GM19043 (cell line): ENCODE results near the gene BHMT2.

Source experiments
- ATAC-seq: cut with Tn5 transposase; IDR thresholded peaks from one replicate; pipeline ENCODE4 v1.9.1; 2021; ENCODE audit warnings: low read depth; ENCODE audit not compliant: unreplicated experiment

The BHMT2 gene

GRCh38 chr5:79111960-79112702 is 42.6 kb downstream of the BHMT2 start:
- ATAC-seq = no peak

DNA sequence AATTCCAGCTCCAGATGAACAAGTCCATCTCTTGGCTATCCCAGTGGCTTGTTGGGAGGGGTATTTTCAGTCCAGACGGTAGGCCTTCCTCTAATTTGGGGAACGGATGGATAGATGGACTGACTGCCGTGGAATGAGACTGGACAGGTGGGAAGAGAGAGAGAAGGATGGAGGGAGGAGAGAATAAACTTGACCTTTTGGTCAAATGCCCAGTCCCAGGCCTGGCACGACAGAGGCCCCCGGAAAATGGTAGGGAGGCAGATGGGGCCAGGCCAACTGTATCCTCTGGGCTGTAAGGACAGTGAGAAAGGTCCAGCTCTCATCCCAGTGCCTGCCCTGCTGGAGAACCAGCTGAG is 43.1 kb downstream of the BHMT2 start:
- no peak for ATAC-seq

- ATAC-seq = no peak
Observed at GRCh38 chr5:79119486-79119885, 49.9 kb downstream of the BHMT2 start.

DNA sequence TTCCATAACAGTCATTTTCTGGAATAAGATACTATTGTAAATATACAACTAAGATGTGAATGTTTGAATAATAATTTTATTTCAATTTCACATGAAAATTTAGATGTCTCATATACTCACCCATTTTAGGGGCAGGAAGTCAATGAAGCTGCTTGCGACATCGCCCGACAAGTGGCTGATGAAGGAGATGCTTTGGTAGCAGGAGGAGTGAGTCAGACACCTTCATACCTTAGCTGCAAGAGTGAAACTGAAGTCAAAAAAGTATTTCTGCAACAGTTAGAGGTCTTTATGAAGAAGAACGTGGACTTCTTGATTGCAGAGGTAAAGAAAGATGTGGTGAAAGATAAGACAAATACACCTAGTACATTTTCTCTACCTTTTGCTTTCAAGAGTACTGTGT is 50.7 kb downstream of the BHMT2 start:
- ATAC-seq = no peak

- ATAC-seq = no peak
Observed at GRCh38 chr5:79122973-79123372, 53.4 kb downstream of the BHMT2 start.

DNA sequence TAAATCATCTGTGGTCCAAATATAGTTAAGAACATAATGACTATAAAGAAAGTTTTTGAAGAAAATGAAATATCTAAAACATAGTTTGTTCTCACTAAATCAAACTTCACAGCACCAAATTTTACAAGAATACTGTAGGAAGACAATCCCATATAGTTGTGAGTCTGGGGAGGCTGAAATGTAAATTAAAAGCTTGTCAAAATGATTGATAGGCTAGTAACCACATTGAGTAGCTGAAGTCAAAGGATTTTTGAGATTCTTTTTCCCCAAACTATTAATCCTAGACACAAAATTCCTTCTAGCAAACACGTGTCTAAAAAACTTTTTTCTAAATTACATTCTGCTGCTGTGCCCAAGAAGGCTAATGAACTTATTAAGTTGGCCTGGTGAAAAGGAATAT is 55.0 kb downstream of the BHMT2 start:
- no peak for ATAC-seq

- no peak for ATAC-seq
Observed at GRCh38 chr5:79130781-79131180, 61.2 kb downstream of the BHMT2 start.

- no peak for ATAC-seq
Observed at GRCh38 chr5:79133121-79133656, 63.6 kb downstream of the BHMT2 start.

DNA sequence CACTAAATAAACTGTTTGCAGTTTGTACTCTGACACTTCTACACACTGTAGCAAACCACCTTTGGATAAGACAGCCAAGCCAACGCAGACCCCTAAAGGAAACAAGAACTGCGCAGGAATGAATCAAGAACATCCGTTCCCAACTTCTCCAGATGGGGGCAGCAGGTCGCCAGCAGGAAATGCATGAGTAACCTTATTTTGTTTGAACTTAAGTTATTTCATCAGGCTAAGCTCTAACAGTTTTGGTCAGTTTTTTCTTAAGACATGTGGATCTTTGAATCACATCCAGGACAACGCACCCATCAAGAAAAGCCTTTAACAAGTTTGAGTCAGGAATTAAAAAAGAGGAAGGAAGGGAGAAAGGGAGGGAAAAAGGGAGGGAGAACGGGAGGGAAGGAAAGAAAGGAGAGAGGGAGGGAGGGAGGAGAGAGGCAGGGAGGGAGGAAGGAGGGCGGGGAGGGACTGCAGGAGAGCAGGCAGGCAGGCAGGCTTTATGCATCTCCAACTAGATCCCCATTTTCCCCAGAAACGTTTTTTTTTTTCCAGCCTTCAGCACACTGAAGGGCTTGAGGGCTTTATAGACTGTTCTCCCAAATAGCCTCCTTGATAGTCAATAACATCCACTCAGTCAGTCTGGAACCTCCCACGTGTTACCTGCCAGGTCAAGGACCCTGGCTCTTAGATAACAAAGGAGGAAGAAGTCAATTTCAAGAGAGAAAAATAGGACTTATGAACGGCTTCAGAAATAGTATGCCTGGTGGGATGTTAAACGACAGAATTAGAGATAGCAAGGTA is 64.3 kb downstream of the BHMT2 start:
- no peak for ATAC-seq

GRCh38 chr5:79135790-79136553 is 66.4 kb downstream of the BHMT2 start:
- ATAC-seq = no peak

- no peak for ATAC-seq
Observed at GRCh38 chr5:79136618-79137017, 67.1 kb downstream of the BHMT2 start.
